SK-N-SH treated with all-trans-retinoic acid at 6 μM for 48 hours (cell line): ENCODE results near the gene CDK12.
"Not testable (repeated sequence)": the region's sequence is repeated elsewhere in the genome, so short reads cannot be mapped to it uniquely, and the experiment has no call there.

ENCODE experiments used
- ATAC-seq: fragments of 200-7000 bp; cut with Tn5 transposase; 3 replicates; pipeline ENCODE4 v1.9.1; 2020; ENCODE audit warnings: mild to moderate bottlenecking, moderate library complexity
- ARNTL ChIP-seq: fragments of 450-650 bp; formaldehyde crosslinking; IDR thresholded peaks from 2 replicates; pipeline ENCODE4 v1.5.0; 2020; ENCODE audit warnings: low read depth, mild to moderate bottlenecking, moderate library complexity, borderline replicate concordance
- CREB5 ChIP-seq: fragments of 250-450 bp; sonication (Bioruptor Pico); IDR thresholded peaks from 2 replicates; pipeline ENCODE4 v1.5.1; 2020; ENCODE audit warnings: low read depth, mild to moderate bottlenecking, moderate library complexity
- CSDC2 ChIP-seq: fragments of 250-450 bp; sonication (Bioruptor Pico); IDR thresholded peaks from 2 replicates; pipeline ENCODE4 v1.5.0; 2020; ENCODE audit warnings: mild to moderate bottlenecking, moderate library complexity
- ISL1 ChIP-seq: fragments of 250-450 bp; sonication (Bioruptor Pico); IDR thresholded peaks from 2 replicates; pipeline ENCODE4 v2.1.2; 2022; ENCODE audit warnings: mild to moderate bottlenecking, moderate library complexity
- OSR1 ChIP-seq: fragments of 250-450 bp; sonication (Bioruptor Pico); IDR thresholded peaks from 2 replicates; pipeline ENCODE4 v1.8.0; 2022; ENCODE audit warnings: moderate library complexity, mild to moderate bottlenecking, inconsistent platforms
- PATZ1 ChIP-seq: fragments of 250-450 bp; sonication (Bioruptor Pico); IDR thresholded peaks from 2 replicates; pipeline ENCODE4 v1.8.0; 2020; ENCODE audit warnings: mild to moderate bottlenecking, moderate library complexity, borderline replicate concordance
- POU6F1 ChIP-seq: fragments of 250-450 bp; sonication (Bioruptor Pico); IDR thresholded peaks from 2 replicates; pipeline ENCODE4 v1.8.0; 2021; ENCODE audit warnings: low read depth, mild to moderate bottlenecking, moderate library complexity, borderline replicate concordance
- PPARA ChIP-seq: fragments of 250-450 bp; sonication (Bioruptor Pico); IDR thresholded peaks from 2 replicates; pipeline ENCODE4 v1.5.0; 2020; ENCODE audit warnings: mild to moderate bottlenecking, borderline replicate concordance
- RARB ChIP-seq: fragments of 250-450 bp; sonication (Bioruptor Pico); IDR thresholded peaks from 2 replicates; pipeline ENCODE4 v1.8.0; 2021; ENCODE audit warnings: mild to moderate bottlenecking, moderate library complexity
- SNAI2 ChIP-seq: fragments of 250-450 bp; sonication (Bioruptor Pico); IDR thresholded peaks from 2 replicates; pipeline ENCODE4 v1.5.0; 2020; ENCODE audit warnings: mild to moderate bottlenecking, moderate library complexity
- TCF4 ChIP-seq: fragments of 250-450 bp; sonication (Bioruptor Pico); IDR thresholded peaks from 2 replicates; pipeline ENCODE4 v1.8.0; 2021; ENCODE audit warnings: mild to moderate bottlenecking, moderate library complexity, borderline replicate concordance
- TOX ChIP-seq: fragments of 250-450 bp; sonication (Bioruptor Pico); IDR thresholded peaks from 2 replicates; pipeline ENCODE4 v1.8.0; 2021; ENCODE audit warnings: mild to moderate bottlenecking, moderate library complexity, borderline replicate concordance
- TSHZ2 ChIP-seq: fragments of 250-450 bp; sonication (Bioruptor Pico); IDR thresholded peaks from 2 replicates; pipeline ENCODE4 v1.5.0; 2020; ENCODE audit warnings: mild to moderate bottlenecking, moderate library complexity
- ZC3H10 ChIP-seq: fragments of 250-450 bp; sonication (Bioruptor Pico); IDR thresholded peaks from 2 replicates; pipeline ENCODE4 v1.5.1; 2021; ENCODE audit warnings: mild to moderate bottlenecking, moderate library complexity
- ZFP30 ChIP-seq: fragments of 450-650 bp; formaldehyde crosslinking; IDR thresholded peaks from 2 replicates; pipeline ENCODE4 v1.5.0; 2022; ENCODE audit warnings: mild to moderate bottlenecking, moderate library complexity
- ZNF565 ChIP-seq: fragments of 450-650 bp; formaldehyde crosslinking; conservative IDR thresholded peaks from 2 replicates; pipeline ENCODE4 v1.5.0; 2020; ENCODE audit warnings: low read depth, mild to moderate bottlenecking, moderate library complexity
- ZNF70 ChIP-seq: fragments of 450-650 bp; formaldehyde crosslinking; IDR thresholded peaks from 2 replicates; pipeline ENCODE4 v1.5.0; 2020; ENCODE audit warnings: mild to moderate bottlenecking, moderate library complexity
- TF ChIP-seq, protein P1 (sequence below): fragments of 250-450 bp; sonication (Bioruptor Pico); IDR thresholded peaks from 2 replicates; pipeline ENCODE4 v1.5.1; 2021; ENCODE audit warnings: mild to moderate bottlenecking, moderate library complexity

The CDK12 gene

DNA sequence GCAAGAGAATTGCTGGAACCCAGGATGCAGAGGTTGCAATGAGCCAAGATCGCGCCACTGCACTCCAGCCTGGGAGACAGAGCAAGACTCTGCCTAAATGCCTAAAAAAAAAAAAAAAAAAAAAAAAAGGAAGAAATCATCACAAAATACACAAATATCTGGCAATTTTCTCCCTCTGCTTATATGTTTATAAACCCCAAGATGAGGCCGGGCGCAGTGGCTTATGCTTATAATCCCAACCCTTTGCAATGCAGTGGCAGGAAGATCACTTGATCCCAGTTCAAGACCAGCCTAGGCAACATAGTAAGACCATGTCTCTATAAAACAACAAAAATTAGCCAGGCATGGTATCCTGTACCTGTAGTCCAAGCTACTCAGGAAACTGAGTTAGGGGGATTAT lies 31.7 kb upstream of the CDK12 start:
- no peak for ATAC-seq
- TF ChIP-seq TCF4 (CRISPR knock-in tag): no peak
- TF ChIP-seq SNAI2: no peak
- no peak for TF ChIP-seq ZNF70 (CRISPR knock-in tag)
- TF ChIP-seq CREB5 (CRISPR knock-in tag): no peak
- TF ChIP-seq ARNTL: no peak
- TF ChIP-seq ZNF565: no peak
- no peak for TF ChIP-seq ISL1 (CRISPR knock-in tag)
- TF ChIP-seq, all 23 proteins: peak for 0

GRCh38 chr17:39439868-39440267 lies 21.4 kb upstream of the CDK12 start:
- ATAC-seq: not testable (repeated sequence)

DNA sequence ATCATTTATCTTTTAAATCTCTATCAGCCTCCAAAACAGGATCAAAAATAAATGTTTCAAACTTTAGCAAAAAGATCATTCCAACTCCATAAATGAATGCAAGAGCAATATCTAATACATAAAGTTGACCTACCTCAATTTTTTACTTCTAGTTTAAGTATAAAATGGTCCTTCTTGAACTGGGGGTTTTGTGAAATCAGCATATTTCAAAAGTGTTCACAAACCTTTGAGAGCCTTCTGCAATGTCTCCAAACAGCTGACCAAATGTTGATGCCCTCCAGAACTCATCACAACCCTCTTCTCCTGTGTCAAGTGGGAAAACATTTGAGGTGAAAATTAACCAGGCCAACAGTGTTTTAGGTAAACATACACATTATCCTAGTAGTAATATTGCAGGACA lies 18.0 kb upstream of the CDK12 start:
- no peak for ATAC-seq
- TF ChIP-seq ISL1 (CRISPR knock-in tag) (no peak), TOX (CRISPR knock-in tag) (no peak), RARB (CRISPR knock-in tag) (no peak), CSDC2 (CRISPR knock-in tag) (no peak), TCF4 (CRISPR knock-in tag) (no peak), PATZ1 (CRISPR knock-in tag) (no peak), ZC3H10 (CRISPR knock-in tag) (no peak), SNAI2 (no peak), POU6F1 (CRISPR knock-in tag) (no peak), ZNF70 (CRISPR knock-in tag) (no peak), TSHZ2 (CRISPR knock-in tag) (no peak)

DNA sequence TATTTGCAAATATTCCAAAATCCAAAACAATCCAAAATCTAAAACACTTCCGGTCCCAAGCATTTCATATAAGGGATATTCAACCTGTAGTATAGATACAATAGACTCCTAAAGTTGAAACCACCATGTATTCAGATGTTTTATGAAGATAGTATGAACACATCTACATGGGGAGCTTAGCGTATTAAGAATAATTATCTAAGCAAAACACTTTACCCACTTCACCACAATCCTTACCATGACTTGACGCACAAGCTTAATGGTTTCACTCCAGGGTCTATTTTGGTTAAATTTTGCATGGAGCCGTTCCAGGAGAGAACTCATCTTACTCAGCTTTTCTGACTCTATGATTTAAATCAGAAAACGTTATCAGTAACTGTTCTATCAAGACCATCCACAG lies 13.7 kb upstream of the CDK12 start:
- ATAC-seq: no peak
- TF ChIP-seq ZFP30 (CRISPR knock-in tag) (no peak), ZNF565 (no peak), OSR1 (CRISPR knock-in tag) (no peak), PATZ1 (CRISPR knock-in tag) (no peak), SNAI2 (no peak), ZC3H10 (CRISPR knock-in tag) (no peak), TSHZ2 (CRISPR knock-in tag) (no peak), CREB5 (CRISPR knock-in tag) (no peak), PPARA (CRISPR knock-in tag) (no peak), TOX (CRISPR knock-in tag) (no peak), ARNTL (no peak), CSDC2 (CRISPR knock-in tag) (no peak)
- TF ChIP-seq, protein P1, sequence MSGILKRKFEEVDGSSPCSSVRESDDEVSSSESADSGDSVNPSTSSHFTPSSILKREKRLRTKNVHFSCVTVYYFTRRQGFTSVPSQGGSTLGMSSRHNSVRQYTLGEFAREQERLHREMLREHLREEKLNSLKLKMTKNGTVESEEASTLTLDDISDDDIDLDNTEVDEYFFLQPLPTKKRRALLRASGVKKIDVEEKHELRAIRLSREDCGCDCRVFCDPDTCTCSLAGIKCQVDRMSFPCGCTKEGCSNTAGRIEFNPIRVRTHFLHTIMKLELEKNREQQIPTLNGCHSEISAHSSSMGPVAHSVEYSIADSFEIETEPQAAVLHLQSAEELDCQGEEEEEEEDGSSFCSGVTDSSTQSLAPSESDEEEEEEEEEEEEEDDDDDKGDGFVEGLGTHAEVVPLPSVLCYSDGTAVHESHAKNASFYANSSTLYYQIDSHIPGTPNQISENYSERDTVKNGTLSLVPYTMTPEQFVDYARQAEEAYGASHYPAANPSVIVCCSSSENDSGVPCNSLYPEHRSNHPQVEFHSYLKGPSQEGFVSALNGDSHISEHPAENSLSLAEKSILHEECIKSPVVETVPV: no peak
